Panc1 (cell line): Measurements from ENCODE around the gene MYLK.

Experiments
- POLR2AphosphoS5 ChIP-seq: IDR thresholded peaks from 2 replicates; pipeline ENCODE4 v1.6.1; 2012; ENCODE audit warnings: mild to moderate bottlenecking, low read depth, low read length, moderate library complexity
- TF ChIP-seq, protein P1 (sequence below): fragments of 450-650 bp; IDR thresholded peaks from 2 replicates; pipeline ENCODE4 v1.5.1; 2017; ENCODE audit warnings: mild to moderate bottlenecking

GRCh38 chr3:123660141-123660675 is 223.9 kb downstream of the MYLK start:
- TF ChIP-seq, protein P1, sequence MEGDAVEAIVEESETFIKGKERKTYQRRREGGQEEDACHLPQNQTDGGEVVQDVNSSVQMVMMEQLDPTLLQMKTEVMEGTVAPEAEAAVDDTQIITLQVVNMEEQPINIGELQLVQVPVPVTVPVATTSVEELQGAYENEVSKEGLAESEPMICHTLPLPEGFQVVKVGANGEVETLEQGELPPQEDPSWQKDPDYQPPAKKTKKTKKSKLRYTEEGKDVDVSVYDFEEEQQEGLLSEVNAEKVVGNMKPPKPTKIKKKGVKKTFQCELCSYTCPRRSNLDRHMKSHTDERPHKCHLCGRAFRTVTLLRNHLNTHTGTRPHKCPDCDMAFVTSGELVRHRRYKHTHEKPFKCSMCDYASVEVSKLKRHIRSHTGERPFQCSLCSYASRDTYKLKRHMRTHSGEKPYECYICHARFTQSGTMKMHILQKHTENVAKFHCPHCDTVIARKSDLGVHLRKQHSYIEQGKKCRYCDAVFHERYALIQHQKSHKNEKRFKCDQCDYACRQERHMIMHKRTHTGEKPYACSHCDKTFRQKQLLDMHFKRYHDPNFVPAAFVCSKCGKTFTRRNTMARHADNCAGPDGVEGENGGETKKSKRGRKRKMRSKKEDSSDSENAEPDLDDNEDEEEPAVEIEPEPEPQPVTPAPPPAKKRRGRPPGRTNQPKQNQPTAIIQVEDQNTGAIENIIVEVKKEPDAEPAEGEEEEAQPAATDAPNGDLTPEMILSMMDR, result no peak
- TF ChIP-seq POLR2AphosphoS5, result no peak
